Measurements from ENCODE around the gene RRH.

RRH gene

GRCh38 chr4:109815151-109816081 is 12.4 kb upstream of the RRH start, which contains the start of gene GAR1:
TSS of gene GAR1 (plus strand) at chr4:109815762. CDS start at chr4:109816165, 403 bp downstream.
- ChIA-PET CTCF (interaction anchor here (3.4 to 4.5 kb wide), 2 partner anchors 10 to 383 kb away, joined by 13 to 24 read pairs; partner anchors contain the start of gene SEC24B), POLR2A (no interaction called here)
- TF ChIP-seq CTCF (IDR thresholded peaks at IDR 0.05; ENCODE audit: control extremely low read depth, extremely low read depth, low read depth, missing control alignments) = no peak
- peak; percentile 93 for DNase-seq (ENCODE audit: extremely low spot score)

- peak; percentile 13 for DNase-seq (ENCODE audit: extremely low spot score)
- TF ChIP-seq CTCF (IDR thresholded peaks at IDR 0.05; ENCODE audit: control extremely low read depth, extremely low read depth, low read depth, missing control alignments) = no peak
- ChIA-PET POLR2A (no interaction called here), CTCF (interaction anchor here (1.5 to 4.5 kb wide), 3 partner anchors 10 to 700 kb away, joined by 3 to 24 read pairs (median 13); partner anchors contain the start of gene SEC24B)
Measured at GRCh38 chr4:109816082-109816442, 11.7 kb upstream of the RRH start.

GRCh38 chr4:109816894-109817293 is 10.9 kb upstream of the RRH start:
- no peak for TF ChIP-seq CTCF (IDR thresholded peaks at IDR 0.05; ENCODE audit: control extremely low read depth, extremely low read depth, low read depth, missing control alignments)
- POLR2A ChIA-PET = no interaction called here
- CTCF ChIA-PET = interaction anchor here (0.7 to 4.5 kb wide), 5 partner anchors 9 to 699 kb away, joined by 3 to 24 read pairs (median 5); partner anchors contain the start of genes CASP6, RRH and SEC24B
- DNase-seq (ENCODE audit: extremely low spot score) = no peak

- POLR2A ChIA-PET = no interaction called here
- no peak for TF ChIP-seq CTCF (IDR thresholded peaks at IDR 0.05; ENCODE audit: control extremely low read depth, extremely low read depth, low read depth, missing control alignments)
- no peak for DNase-seq (ENCODE audit: extremely low spot score)
- CTCF ChIA-PET = interaction anchor here (1.1 to 4.5 kb wide), 5 partner anchors 7 to 406 kb away, joined by 3 to 24 read pairs (median 5); partner anchors contain the start of genes RRH and SEC24B
Measured at GRCh38 chr4:109818268-109818667, 9.5 kb upstream of the RRH start.

GRCh38 chr4:109820563-109820962 is 7.2 kb upstream of the RRH start:
- TF ChIP-seq CTCF (IDR thresholded peaks at IDR 0.05; ENCODE audit: control extremely low read depth, extremely low read depth, low read depth, missing control alignments) = no peak
- ChIA-PET CTCF (interaction anchor here (1.0 to 1.5 kb wide), 3 partner anchors 11 to 393 kb away, joined by 4 read pairs; no protein-coding TSS in a partner anchor), POLR2A (no interaction called here)
- DNase-seq (ENCODE audit: extremely low spot score) = no peak

- ChIA-PET POLR2A (no interaction called here), CTCF (interaction anchor here (1.0 to 1.1 kb wide), 2 partner anchors 388 to 394 kb away, joined by 4 read pairs; no protein-coding TSS in a partner anchor)
- TF ChIP-seq CTCF (IDR thresholded peaks at IDR 0.05; ENCODE audit: control extremely low read depth, extremely low read depth, low read depth, missing control alignments) = no peak
- no peak for DNase-seq (ENCODE audit: extremely low spot score)
Measured at GRCh38 chr4:109821185-109821584, 6.6 kb upstream of the RRH start.
